Fibroblast of peridontal ligament (primary cell): ENCODE results near the gene CERKL.

ENCODE experiments used
- DNase-seq: peaks from one replicate; pipeline ENCODE4 v3.0.0-alpha.2; 2010; ENCODE audit errors: extremely low read depth

The CERKL gene

GRCh38 chr2:181628590-181629585, 28.0 kb downstream of the CERKL start:
- no peak for DNase-seq

GRCh38 chr2:181627545-181627944, 29.4 kb downstream of the CERKL start:
- DNase-seq = peak; percentile 52

- no peak for DNase-seq
These were observed 30.2 kb downstream of the CERKL start for GRCh38 chr2:181626671-181627070.

- DNase-seq = no peak
These were observed 33.7 kb downstream of the CERKL start for GRCh38 chr2:181623159-181623558.

GRCh38 chr2:181621779-181622490, 35.0 kb downstream of the CERKL start:
- peak; percentile 7 for DNase-seq

- no peak for DNase-seq
These were observed 37.4 kb downstream of the CERKL start for GRCh38 chr2:181619516-181619915.

GRCh38 chr2:181616715-181617114, 40.2 kb downstream of the CERKL start:
- no peak for DNase-seq

GRCh38 chr2:181614874-181615638, 41.8 kb downstream of the CERKL start:
- no peak for DNase-seq

- DNase-seq = no peak
These were observed 43.7 kb downstream of the CERKL start for GRCh38 chr2:181613241-181613640.

GRCh38 chr2:181607629-181608590, 49.0 kb downstream of the CERKL start:
- no peak for DNase-seq

- DNase-seq = no peak
These were observed 50.7 kb downstream of the CERKL start for GRCh38 chr2:181605889-181606837.

GRCh38 chr2:181602017-181602416, 54.9 kb downstream of the CERKL start:
- DNase-seq = no peak

- DNase-seq = no peak
These were observed 60.3 kb downstream of the CERKL start for GRCh38 chr2:181596556-181596955.

- no peak for DNase-seq
These were observed 62.6 kb downstream of the CERKL start for GRCh38 chr2:181594322-181594721.

GRCh38 chr2:181589779-181590178, 67.1 kb downstream of the CERKL start:
- DNase-seq = no peak

GRCh38 chr2:181588546-181588945, 68.4 kb downstream of the CERKL start:
- DNase-seq = no peak

- no peak for DNase-seq
These were observed 70.3 kb downstream of the CERKL start for GRCh38 chr2:181586569-181587081.

- no peak for DNase-seq
These were observed 71.2 kb downstream of the CERKL start for GRCh38 chr2:181585732-181586131.

GRCh38 chr2:181581534-181581933, 75.4 kb downstream of the CERKL start:
- DNase-seq = no peak
